Common myeloid progenitor, CD34-positive (primary cell): Measurements from ENCODE around the gene TNRC6B.

Experiments
- CTCF ChIA-PET: fragments of 350-600 bp; sonication (Branson Sonifier 250); formaldehyde crosslinking; loops from one replicate; lab custom pipeline; 2021; ENCODE audit warnings: antibody characterized with exemption; lab: Charles Lee
- POLR2A ChIA-PET: fragments of 350-600 bp; sonication (Branson Sonifier 250); formaldehyde crosslinking; loops from one replicate; lab custom pipeline; 2021; ENCODE audit warnings: antibody characterized with exemption; lab: Charles Lee
- DNase-seq, 3 donors: peaks; one replicate each; pipeline versions ENCODE4 v3.0.0 to v3.0.0-alpha.2; 2013
- H3K27ac ChIP-seq, 2 experiments: 1 replicate in 1 of 2; 2 replicates in 1 of 2; pipeline ENCODE4 v1.7.0; 2013; ENCODE audit warnings: inconsistent platforms in 2 of 2, low read length in 2 of 2, mild to moderate bottlenecking in 2 of 2, low read depth in 1 of 2, moderate library complexity in 1 of 2; ENCODE audit not compliant: severe bottlenecking in 2 of 2, insufficient read depth in 1 of 2, poor library complexity in 1 of 2
- H3K27me3 ChIP-seq, 5 experiments: replicated peaks in 2 of 5; 1 replicate in 3 of 5; 2 replicates in 2 of 5; pipeline versions ENCODE4 v1.6.1 to v1.7.0; 2013; ENCODE audit warnings: low read length in 4 of 5, mild to moderate bottlenecking in 2 of 5, moderate library complexity in 2 of 5, inconsistent platforms in 1 of 5; ENCODE audit not compliant: insufficient read depth in 5 of 5, control insufficient read depth in 4 of 5
- H3K36me3 ChIP-seq, 4 experiments: 1 replicate in 2 of 4; 2 replicates in 2 of 4; pipeline versions ENCODE4 v1.6.1 to v1.7.0; 2013; ENCODE audit warnings: low read length in 3 of 4, control low read depth in 1 of 4, mild to moderate bottlenecking in 1 of 4; ENCODE audit not compliant: control insufficient read depth in 4 of 4, insufficient read depth in 4 of 4
- H3K4me1 ChIP-seq, 4 experiments: 1 replicate in 3 of 4; 2 replicates in 1 of 4; pipeline versions ENCODE4 v1.6.1 to v1.7.1; 2013; ENCODE audit warnings: low read length in 3 of 4, mild to moderate bottlenecking in 3 of 4, control low read depth in 1 of 4, inconsistent platforms in 1 of 4, moderate library complexity in 1 of 4; ENCODE audit not compliant: control insufficient read depth in 4 of 4, insufficient read depth in 4 of 4; ENCODE audit errors: control extremely low read depth in 1 of 4
- H3K4me3 ChIP-seq, 7 experiments: 1 replicate in 4 of 7; 2 replicates in 3 of 7; pipeline versions ENCODE4 v1.5.1 to v1.7.0; 2013; ENCODE audit warnings: mild to moderate bottlenecking in 7 of 7, low read length in 6 of 7, moderate library complexity in 6 of 7, inconsistent platforms in 2 of 7, low read depth in 2 of 7, control low read depth in 1 of 7; ENCODE audit not compliant: insufficient read depth in 4 of 7, control insufficient read depth in 1 of 7; ENCODE audit errors: extremely low read depth in 1 of 7
- H3K9me3 ChIP-seq, 5 experiments: 1 replicate in 4 of 5; 2 replicates in 1 of 5; pipeline versions ENCODE4 v1.6.1 to v1.7.1; 2013; ENCODE audit warnings: low read length in 4 of 5, mild to moderate bottlenecking in 2 of 5, inconsistent platforms in 1 of 5, low read depth in 1 of 5, moderate library complexity in 1 of 5; ENCODE audit not compliant: control insufficient read depth in 4 of 5, insufficient read depth in 2 of 5; ENCODE audit errors: control extremely low read depth in 1 of 5
- WGBS: methylation state at CpG from one replicate; pipeline ENCODE4 v1.1.5; 2013; ENCODE audit not compliant: insufficient coverage; 5-methylcytosine and 5-hydroxymethylcytosine counted together

TNRC6B gene

DNA sequence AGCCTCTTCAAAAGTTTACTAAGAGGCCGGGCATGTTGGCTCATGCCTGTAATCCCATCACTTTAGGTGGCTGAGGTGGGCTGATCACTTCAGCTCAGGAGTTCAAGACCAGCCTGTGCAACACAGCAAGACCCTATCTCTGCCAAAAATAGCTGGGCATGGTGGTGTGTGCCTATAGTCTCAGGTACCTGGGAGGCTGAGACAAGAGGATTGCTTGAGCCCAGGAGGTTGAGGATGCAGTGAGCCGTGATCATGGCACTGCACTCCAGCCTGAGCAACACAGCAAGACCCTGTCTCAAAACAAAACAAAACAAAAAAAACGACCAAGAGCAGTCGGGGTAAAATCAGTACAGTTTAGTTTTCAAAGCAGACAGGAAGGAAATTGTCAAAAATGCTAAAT lies 163.9 kb downstream of the TNRC6B start:
- no peak overlapping the region for H3K4me3 ChIP-seq
- ChIA-PET POLR2A (no interaction called here), CTCF (no interaction called here)
- no peaks in the 10 kb centered on the region for H3K9me3 ChIP-seq
- no peak overlapping the region for H3K27ac ChIP-seq
- H3K36me3 ChIP-seq = no peaks in the 10 kb centered on the region
- no CpG with 5 or more reads among the region's 4 CpGs for WGBS
- H3K27me3 ChIP-seq = no peaks in the 10 kb centered on the region
- H3K4me1 ChIP-seq = peaks cover 0 to 20% (median 9%) of the 10 kb centered on the region in 4 experiments
- DNase-seq = no peak

DNA sequence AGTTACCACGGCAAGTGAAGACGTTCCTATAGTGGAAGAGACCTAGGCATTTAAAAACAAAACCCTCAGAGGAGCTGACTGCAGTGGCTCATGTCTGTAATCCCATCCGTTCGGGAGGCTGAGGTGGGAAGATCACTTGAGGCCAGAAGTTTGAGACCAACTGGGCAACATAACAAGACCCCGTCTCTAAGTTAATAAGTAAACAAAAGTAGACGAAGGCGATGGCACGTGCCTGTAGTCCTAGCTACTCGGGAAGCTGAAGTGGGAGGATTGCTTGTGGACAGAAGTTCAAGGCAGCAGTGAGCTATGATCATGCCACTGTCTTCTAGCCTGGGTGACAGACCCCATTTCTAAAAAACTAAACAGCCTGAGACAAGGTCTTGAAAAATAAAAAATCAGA lies 164.8 kb downstream of the TNRC6B start:
- POLR2A ChIA-PET = no interaction called here
- DNase-seq = no peak
- 91% methylated on average over 9 of the region's 9 CpGs for WGBS
- Histone ChIP-seq H3K27me3 (no peaks in the 10 kb centered on the region), H3K4me3 (no peak overlapping the region), H3K36me3 (no peaks in the 10 kb centered on the region), H3K4me1 (peaks cover 3 to 25% (median 18%) of the 10 kb centered on the region in 4 experiments), H3K9me3 (no peaks in the 10 kb centered on the region), H3K27ac (no peak overlapping the region)
- CTCF ChIA-PET = interaction anchor here (1.3 kb wide), 1 partner anchor 12 kb away, joined by 6 read pairs; no protein-coding TSS in a partner anchor

DNA sequence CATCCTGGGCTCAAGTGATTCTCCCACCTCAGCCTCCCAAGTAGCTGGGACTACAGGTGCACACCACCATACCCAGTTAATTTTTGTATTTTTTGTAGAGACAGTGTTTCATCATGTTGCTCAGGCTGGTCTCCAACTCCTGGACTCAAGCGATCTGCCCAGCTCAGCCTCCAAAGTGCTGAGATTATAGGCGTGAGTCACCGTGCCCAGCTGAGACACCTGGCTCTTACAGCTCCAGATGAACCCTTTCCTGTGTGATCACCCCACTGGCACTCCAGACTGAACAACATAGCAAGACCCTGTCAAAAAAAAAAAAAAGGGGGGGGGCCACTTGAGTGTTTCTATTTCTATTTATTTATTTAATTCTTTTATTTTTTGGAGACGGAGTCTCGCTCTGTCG lies 167.5 kb downstream of the TNRC6B start:
- CTCF ChIA-PET = interaction anchor here (5.5 kb wide), 1 partner anchor 17 kb away, joined by 50 read pairs; no protein-coding TSS in a partner anchor
- WGBS = 91% methylated on average over 3 of the region's 6 CpGs
- no peaks in the 10 kb centered on the region for H3K9me3 ChIP-seq
- H3K27ac ChIP-seq = no peak overlapping the region
- H3K36me3 ChIP-seq = peaks cover 2 to 15% (median 9%) of the 10 kb centered on the region in 4 experiments
- H3K27me3 ChIP-seq = no peaks in the 10 kb centered on the region
- peaks cover 7 to 32% (median 25%) of the 10 kb centered on the region in 4 experiments for H3K4me1 ChIP-seq
- POLR2A ChIA-PET = no interaction called here
- H3K4me3 ChIP-seq = peak overlapping the region in 5 of 7 experiments; percentile 87 to 97 (median 88)
- DNase-seq = peak in 2 of 3 donors; percentile 41 to 57

- DNase-seq = no peak
- Histone ChIP-seq H3K36me3 (peaks cover 2 to 20% (median 13%) of the 10 kb centered on the region in 4 experiments), H3K4me3 (peak overlapping the region; percentile 66 to 97 (median 88)), H3K27me3 (no peaks in the 10 kb centered on the region), H3K9me3 (no peaks in the 10 kb centered on the region), H3K27ac (peak overlapping the region; percentile 72 to 87), H3K4me1 (peaks cover 7 to 32% (median 25%) of the 10 kb centered on the region in 4 experiments)
- ChIA-PET POLR2A (interaction anchor here (1.1 kb wide), 1 partner anchor 30 kb away, joined by 3 read pairs; no protein-coding TSS in a partner anchor), CTCF (interaction anchor here (5.5 kb wide), 1 partner anchor 17 kb away, joined by 50 read pairs; no protein-coding TSS in a partner anchor)
- under 1% methylated on average over 15 of the region's 20 CpGs for WGBS
Measured at GRCh38 chr22:40345815-40346184, 168.1 kb downstream of the TNRC6B start.

GRCh38 chr22:40346185-40347118 lies 168.7 kb downstream of the TNRC6B start, which contains the start of gene ADSL:
Gene ADSL, plus strand, starts transcription at chr22:40346500. Its CDS starts 59 bp downstream, at chr22:40346559.
- POLR2A ChIA-PET = interaction anchor here (0.8 to 1.1 kb wide), 2 partner anchors 21 to 30 kb away, joined by 3 read pairs; no protein-coding TSS in a partner anchor
- Histone ChIP-seq H3K27me3 (no peaks in the 10 kb centered on the region), H3K9me3 (no peaks in the 10 kb centered on the region), H3K27ac (peak within 1 kb of the TSS; percentile 72 to 87), H3K36me3 (peaks cover 2 to 21% (median 16%) of the 10 kb centered on the region in 4 experiments), H3K4me3 (peak within 1 kb of the TSS; percentile 66 to 97 (median 88)), H3K4me1 (peaks cover 7 to 32% (median 25%) of the 10 kb centered on the region in 4 experiments)
- CTCF ChIA-PET = interaction anchor here (0.9 to 5.5 kb wide), 8 partner anchors 18 to 325 kb away, joined by 3 to 50 read pairs (median 6); no protein-coding TSS in a partner anchor
- DNase-seq = peak; percentile 83 to 92 (median 87)
- under 1% methylated on average over 65 of the region's 65 CpGs for WGBS

DNA sequence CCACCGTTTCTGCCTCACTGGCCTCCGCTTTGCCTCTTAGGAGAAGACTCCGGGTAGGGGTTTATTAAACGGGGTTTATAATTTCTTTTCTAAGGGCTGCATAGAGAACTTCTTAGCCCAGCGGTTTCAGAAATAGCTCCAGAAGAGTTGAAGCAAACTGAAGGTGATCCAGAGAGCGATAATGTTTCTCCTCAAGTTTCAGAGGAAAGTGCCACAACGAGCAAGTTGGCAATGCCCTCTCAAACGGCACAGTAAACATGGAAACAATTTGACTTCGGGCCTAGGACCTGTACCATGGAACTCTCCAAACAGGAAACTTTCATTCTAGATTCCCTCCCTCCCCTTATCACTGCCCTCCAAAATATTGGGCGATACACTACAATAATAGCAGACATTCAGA lies 169.6 kb downstream of the TNRC6B start:
- DNase-seq = no peak
- WGBS = 19% methylated on average over 7 of the region's 10 CpGs
- POLR2A ChIA-PET = interaction anchor here (0.8 to 1.4 kb wide), 2 partner anchors 22 to 812 kb away, joined by 3 to 5 read pairs; no protein-coding TSS in a partner anchor
- H3K36me3 ChIP-seq = peaks cover 5 to 26% (median 21%) of the 10 kb centered on the region in 4 experiments
- H3K4me3 ChIP-seq = peak overlapping the region; percentile 66 to 97 (median 88)
- H3K27ac ChIP-seq = peak overlapping the region in 1 of 2 experiments; percentile 87
- H3K4me1 ChIP-seq = peaks cover 7 to 25% (median 23%) of the 10 kb centered on the region in 4 experiments
- no peaks in the 10 kb centered on the region for H3K27me3 ChIP-seq
- CTCF ChIA-PET = interaction anchor here (0.6 to 5.5 kb wide), 21 partner anchors 9 to 812 kb away, joined by 3 to 50 read pairs (median 5); no protein-coding TSS in a partner anchor
- no peaks in the 10 kb centered on the region for H3K9me3 ChIP-seq
